HG02885 (cell line): ENCODE measurements around the gene GRAMD4.

Experiments used
- ATAC-seq: cut with Tn5 transposase; IDR thresholded peaks from one replicate; pipeline ENCODE4 v1.9.1; 2021; ENCODE audit warnings: mild to moderate bottlenecking; ENCODE audit not compliant: unreplicated experiment, poor library complexity

GRAMD4 gene

DNA sequence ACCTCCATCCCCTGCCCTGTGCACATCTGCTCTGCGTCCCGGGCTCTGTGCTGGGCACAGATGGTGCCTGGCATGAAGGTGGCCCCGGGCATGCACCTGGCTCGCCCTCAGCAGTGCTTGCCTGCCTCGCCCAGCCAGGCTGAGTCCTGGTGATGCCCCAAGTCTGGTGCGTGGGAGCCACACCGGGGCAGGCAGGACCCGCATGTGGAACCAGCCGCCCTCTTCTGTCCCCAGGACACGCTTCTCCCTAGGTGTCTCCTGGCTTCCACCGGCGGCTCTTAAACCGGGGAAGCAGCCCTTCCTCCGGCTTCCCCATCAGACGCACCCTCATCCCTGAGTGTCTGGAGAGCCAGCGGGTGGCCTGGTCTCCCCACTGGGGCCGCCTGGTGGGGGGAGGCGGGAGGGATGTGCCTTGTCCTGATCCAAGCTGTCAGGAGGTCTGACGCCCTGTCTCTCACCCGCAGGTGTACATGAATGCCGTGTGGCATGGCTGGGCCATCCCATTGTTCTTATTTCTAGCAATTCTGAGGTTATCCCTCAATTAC lies 45.0 kb downstream of the GRAMD4 start:
- no peak for ATAC-seq

- ATAC-seq = no peak
Observed at GRCh38 chr22:46665751-46666280, 45.6 kb downstream of the GRAMD4 start.

GRCh38 chr22:46666577-46667244 lies 46.5 kb downstream of the GRAMD4 start:
- ATAC-seq = no peak

GRCh38 chr22:46667245-46667623 lies 47.0 kb downstream of the GRAMD4 start:
- no peak for ATAC-seq

DNA sequence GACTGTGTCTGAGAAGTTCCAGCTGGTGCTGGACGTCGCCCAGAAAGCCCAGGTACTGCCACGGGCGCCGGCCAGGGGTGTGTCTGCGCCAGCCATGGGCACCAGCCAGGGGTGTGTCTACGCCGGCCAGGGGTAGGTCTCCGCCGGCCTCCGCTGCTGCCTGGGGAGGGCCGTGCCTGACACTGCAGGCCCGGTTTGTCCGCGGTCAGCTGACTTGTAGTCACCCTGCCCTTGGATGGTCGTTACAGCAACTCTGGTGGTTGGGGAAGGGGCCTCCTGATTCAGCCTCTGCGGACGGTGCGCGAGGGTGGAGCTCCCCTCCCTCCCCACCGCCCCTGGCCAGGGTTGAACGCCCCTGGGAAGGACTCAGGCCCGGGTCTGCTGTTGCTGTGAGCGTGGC lies 47.9 kb downstream of the GRAMD4 start:
- no peak for ATAC-seq

GRCh38 chr22:46669201-46669600 lies 49.0 kb downstream of the GRAMD4 start:
- ATAC-seq = no peak

GRCh38 chr22:46671824-46672432 lies 51.7 kb downstream of the GRAMD4 start:
- ATAC-seq = no peak

DNA sequence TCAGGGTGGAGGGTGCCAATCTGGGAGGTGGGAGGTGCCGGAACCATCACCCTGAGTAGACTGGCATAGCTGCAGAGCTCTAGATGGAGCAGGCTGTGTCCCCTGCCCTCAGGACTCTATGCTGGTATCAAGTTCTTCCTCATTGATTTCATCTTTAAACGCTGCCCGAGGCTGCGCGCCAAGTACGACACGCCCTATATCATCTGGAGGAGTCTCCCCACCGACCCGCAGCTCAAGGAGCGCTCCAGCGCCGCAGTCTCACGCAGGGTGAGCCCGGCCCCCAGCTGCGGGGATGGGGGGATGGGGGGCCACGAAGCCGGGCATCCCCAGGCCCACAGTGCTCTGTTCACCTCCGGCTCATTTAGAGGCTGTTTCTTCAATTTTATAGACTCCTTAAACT lies 52.5 kb downstream of the GRAMD4 start:
- ATAC-seq = no peak

DNA sequence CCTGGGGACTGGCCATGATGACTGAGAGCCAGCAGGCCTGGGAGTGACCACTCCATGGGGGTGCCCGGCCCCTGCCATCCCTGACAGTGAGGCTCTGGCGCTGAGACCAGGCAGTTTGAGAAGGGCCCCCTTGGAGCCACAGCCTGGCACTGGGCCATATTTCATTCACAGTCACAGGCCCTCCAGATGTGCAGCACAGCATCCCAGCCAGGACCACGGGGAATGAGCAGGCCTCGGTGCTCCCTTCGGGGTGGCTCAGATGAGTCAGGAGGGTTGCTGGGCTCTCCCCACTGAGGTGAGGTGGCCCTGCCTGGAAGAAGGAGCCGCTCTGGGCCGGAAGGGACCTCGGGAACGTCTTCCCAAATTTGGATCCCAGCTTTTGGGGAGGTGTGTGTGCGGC lies 53.0 kb downstream of the GRAMD4 start:
- no peak for ATAC-seq

GRCh38 chr22:46673662-46674236 lies 53.6 kb downstream of the GRAMD4 start:
- ATAC-seq = no peak

DNA sequence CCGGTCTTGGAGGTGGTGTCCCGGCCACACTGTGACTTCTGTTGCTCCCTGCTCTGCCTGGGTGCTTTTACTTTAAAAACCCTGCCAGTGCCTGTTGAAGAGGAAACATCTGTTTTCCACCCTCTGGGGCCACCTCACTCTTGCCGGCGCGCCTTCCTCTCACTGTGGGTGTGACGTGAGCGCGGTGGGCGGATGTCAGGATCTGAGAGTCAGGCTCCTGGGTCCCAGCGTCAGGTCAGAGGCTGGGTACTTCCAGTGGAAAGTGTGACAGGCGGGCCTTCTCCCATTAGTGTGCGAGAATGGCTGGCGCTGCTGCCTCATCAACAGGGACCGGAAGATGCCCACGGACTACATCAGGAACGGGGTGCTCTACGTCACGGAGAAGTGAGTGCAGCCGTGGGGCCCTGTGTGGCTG lies 54.2 kb downstream of the GRAMD4 start:
- ATAC-seq = no peak

DNA sequence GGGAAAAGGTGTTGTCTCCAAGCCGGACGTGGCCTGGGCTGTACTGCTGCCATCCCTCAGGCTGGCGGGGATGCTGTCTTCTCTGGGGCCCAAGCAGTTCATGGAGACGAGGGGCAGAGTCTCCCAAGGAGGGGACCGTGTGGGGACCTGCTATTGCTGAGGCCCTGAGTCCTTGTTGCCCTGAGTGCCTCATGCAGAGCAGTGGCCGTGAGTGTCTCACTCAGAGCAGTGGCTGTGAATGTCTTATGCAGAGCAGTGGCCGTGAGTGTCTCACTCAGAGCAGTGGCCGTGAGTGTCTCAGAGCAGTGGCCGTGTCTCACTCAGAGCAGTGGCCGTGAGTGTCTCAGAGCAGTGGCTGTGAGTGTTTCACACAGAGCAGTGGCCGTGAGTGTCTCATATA lies 54.7 kb downstream of the GRAMD4 start:
- ATAC-seq = no peak

- no peak for ATAC-seq
Observed at GRCh38 chr22:46675479-46675878, 55.3 kb downstream of the GRAMD4 start.

DNA sequence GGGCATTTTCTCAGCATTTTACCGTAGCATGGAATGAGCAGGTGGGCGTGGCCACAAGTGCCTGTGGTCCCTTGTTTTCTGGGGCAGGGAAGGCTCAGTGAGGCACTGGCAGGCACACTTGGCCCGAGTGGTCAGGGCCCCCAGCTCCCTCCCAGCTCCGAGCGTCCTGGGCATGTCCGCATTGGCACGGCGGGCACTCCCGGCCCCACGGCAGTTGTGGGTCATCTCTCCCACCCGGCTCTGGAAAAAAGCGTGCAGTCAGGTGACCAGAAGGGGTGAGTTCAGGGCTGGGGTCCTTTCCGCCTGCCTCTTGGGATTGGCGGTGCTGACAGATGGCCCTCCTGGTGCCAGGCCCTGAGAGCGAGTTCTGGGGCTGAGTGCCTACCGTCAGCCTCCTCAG lies 55.8 kb downstream of the GRAMD4 start:
- no peak for ATAC-seq

- no peak for ATAC-seq
Observed at GRCh38 chr22:46676479-46676878, 56.3 kb downstream of the GRAMD4 start.

DNA sequence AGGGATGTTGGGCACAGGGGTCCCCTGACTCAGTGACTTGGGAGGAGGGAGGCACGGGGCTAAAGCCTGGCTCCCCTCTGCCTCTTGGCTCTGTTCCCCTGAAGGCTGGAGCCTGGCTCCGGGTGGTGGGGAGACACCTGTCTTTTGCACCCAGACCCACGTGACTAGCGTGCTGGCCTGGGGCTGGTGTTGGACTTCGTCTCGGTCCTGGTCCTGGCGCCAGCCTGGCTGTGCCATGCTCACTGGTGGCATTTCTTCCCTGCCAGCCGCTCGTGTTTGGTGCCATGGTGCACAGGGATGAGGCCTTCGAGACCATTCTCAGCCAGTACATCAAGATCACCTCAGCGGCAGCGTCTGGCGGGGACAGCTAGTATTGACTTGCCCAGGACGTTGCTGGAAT lies 56.7 kb downstream of the GRAMD4 start:
- no peak for ATAC-seq

- ATAC-seq = no peak
Observed at GRCh38 chr22:46677323-46678002, 57.3 kb downstream of the GRAMD4 start.

GRCh38 chr22:46678003-46678657 lies 57.9 kb downstream of the GRAMD4 start:
- no peak for ATAC-seq

GRCh38 chr22:46678785-46679700 lies 58.9 kb downstream of the GRAMD4 start:
- ATAC-seq = no peak
